Omental fat pad (tissue), 4 donors: ENCODE data around the gene LHX1. TPM values are rescaled to one million over a fixed set of nuclear protein-coding genes. Genes with fewer than 3 reads are reported as not detected.

Experiments
- ATAC-seq: fragments of 150-250 bp; one replicate; pipeline ENCODE4 v1.9.1; 2016; ENCODE audit warnings: mild to moderate bottlenecking, moderate library complexity; ENCODE audit not compliant: low FRiP score
- DNase-seq: peaks from one replicate; pipeline ENCODE4 v3.0.0-alpha.2; 2019; ENCODE audit warnings: low spot score
- CTCF ChIP-seq, 3 donors: fragments of 450-650 bp; IDR thresholded peaks; one replicate each; pipeline ENCODE4 v1.5.1; 2016 to 2017; ENCODE audit warnings: antibody characterized with exemption in 3 of 3, mild to moderate bottlenecking in 3 of 3, moderate library complexity in 2 of 3
- total RNA-seq, 4 donors: library from RNA; depleted of rRNA; stranded (reverse); fragments of >200 nt; gene quantifications; one replicate each; pipeline ENCODE4 v1.1.0, GENCODE V29; 2016

The LHX1 gene
- total RNA-seq, 4 donors from 2014 or later = not detected

- no peak for TF ChIP-seq CTCF (IDR thresholded peaks at IDR 0.05)
- DNase-seq = no peak
- ATAC-seq = no peak
These were observed 6.1 kb upstream of the LHX1 start for GRCh38 chr17:36931096-36931696.

GRCh38 chr17:36931697-36932382 lies 5.4 kb upstream of the LHX1 start:
- ATAC-seq (no peak), DNase-seq (no peak)
- no peak for TF ChIP-seq CTCF (IDR thresholded peaks at IDR 0.05)

GRCh38 chr17:36932383-36932693 lies 4.9 kb upstream of the LHX1 start:
- no peak for ATAC-seq
- no peak for TF ChIP-seq CTCF (IDR thresholded peaks at IDR 0.05)
- no peak for DNase-seq

GRCh38 chr17:36932694-36933511 lies 4.4 kb upstream of the LHX1 start:
- no peak for DNase-seq
- ATAC-seq = no peak
- no peak for TF ChIP-seq CTCF (IDR thresholded peaks at IDR 0.05)

GRCh38 chr17:36933512-36934143 lies 3.6 kb upstream of the LHX1 start:
- DNase-seq = no peak
- no peak for ATAC-seq
- TF ChIP-seq CTCF (IDR thresholded peaks at IDR 0.05) = no peak

GRCh38 chr17:36934144-36934691 lies 3.1 kb upstream of the LHX1 start:
- TF ChIP-seq CTCF (IDR thresholded peaks at IDR 0.05) = no peak
- ATAC-seq (no peak), DNase-seq (no peak)
